PFSK-1 (cell line): ENCODE results near the gene SLAMF1.

Source experiments
- POLR2AphosphoS5 ChIP-seq: IDR thresholded peaks from 2 replicates; pipeline ENCODE4 v1.6.1; 2012; ENCODE audit warnings: low read depth, mild to moderate bottlenecking, control low read depth, low read length, moderate library complexity
- TAF1 ChIP-seq: IDR thresholded peaks from 2 replicates; pipeline ENCODE4 v1.6.1; 2012; ENCODE audit warnings: low read length, control low read depth, borderline replicate concordance; ENCODE audit not compliant: insufficient read depth
- TF ChIP-seq, protein P1 (sequence below), 2 experiments: IDR thresholded peaks; 2 replicates each; pipeline versions ENCODE4 v1.6.1 to v1.8.0; 2011 to 2012; ENCODE audit warnings: low read depth in 2 of 2, low read length in 2 of 2, control low read depth in 1 of 2, inconsistent platforms in 1 of 2, mild to moderate bottlenecking in 1 of 2, moderate library complexity in 1 of 2; ENCODE audit not compliant: insufficient read depth in 1 of 2

GRCh38 chr1:160607011-160607671 is 39.7 kb downstream of the SLAMF1 start:
- TF ChIP-seq, protein P1, sequence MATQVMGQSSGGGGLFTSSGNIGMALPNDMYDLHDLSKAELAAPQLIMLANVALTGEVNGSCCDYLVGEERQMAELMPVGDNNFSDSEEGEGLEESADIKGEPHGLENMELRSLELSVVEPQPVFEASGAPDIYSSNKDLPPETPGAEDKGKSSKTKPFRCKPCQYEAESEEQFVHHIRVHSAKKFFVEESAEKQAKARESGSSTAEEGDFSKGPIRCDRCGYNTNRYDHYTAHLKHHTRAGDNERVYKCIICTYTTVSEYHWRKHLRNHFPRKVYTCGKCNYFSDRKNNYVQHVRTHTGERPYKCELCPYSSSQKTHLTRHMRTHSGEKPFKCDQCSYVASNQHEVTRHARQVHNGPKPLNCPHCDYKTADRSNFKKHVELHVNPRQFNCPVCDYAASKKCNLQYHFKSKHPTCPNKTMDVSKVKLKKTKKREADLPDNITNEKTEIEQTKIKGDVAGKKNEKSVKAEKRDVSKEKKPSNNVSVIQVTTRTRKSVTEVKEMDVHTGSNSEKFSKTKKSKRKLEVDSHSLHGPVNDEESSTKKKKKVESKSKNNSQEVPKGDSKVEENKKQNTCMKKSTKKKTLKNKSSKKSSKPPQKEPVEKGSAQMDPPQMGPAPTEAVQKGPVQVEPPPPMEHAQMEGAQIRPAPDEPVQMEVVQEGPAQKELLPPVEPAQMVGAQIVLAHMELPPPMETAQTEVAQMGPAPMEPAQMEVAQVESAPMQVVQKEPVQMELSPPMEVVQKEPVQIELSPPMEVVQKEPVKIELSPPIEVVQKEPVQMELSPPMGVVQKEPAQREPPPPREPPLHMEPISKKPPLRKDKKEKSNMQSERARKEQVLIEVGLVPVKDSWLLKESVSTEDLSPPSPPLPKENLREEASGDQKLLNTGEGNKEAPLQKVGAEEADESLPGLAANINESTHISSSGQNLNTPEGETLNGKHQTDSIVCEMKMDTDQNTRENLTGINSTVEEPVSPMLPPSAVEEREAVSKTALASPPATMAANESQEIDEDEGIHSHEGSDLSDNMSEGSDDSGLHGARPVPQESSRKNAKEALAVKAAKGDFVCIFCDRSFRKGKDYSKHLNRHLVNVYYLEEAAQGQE (IDR thresholded peaks at IDR 0.05; ENCODE audit: insufficient read depth in 1 of 2, low read depth in 2 of 2, low read length in 2 of 2): no peak
- TF ChIP-seq POLR2AphosphoS5 (no peak), TAF1 (no peak)
